Right lobe of liver (tissue), 6 donors: ENCODE data around the gene INIP. TPM values are rescaled to one million over a fixed set of nuclear protein-coding genes. Genes with fewer than 3 reads are reported as not detected.
A peak's percentile ranks its signal among the peaks of the same experiment; 100 is the strongest.

Source experiments
- ATAC-seq, 4 donors: fragments of 200-7000 bp; cut with Tn5 transposase; one replicate each; pipeline ENCODE4 v1.9.1; 2020; ENCODE audit warnings: mild to moderate bottlenecking in 4 of 4, moderate library complexity in 4 of 4
- DNase-seq, 3 donors: peaks; one replicate each; pipeline ENCODE4 v3.0.0-alpha.2; 2020
- H3K27ac ChIP-seq, 3 donors: fragments of 200-600 bp; one replicate each; pipeline ENCODE4 v1.8.0; 2022
- H3K27me3 ChIP-seq, 2 donors: fragments of 200-600 bp; one replicate each; pipeline ENCODE4 v1.8.0; 2022
- H3K36me3 ChIP-seq, 4 donors: fragments of 200-600 bp; sonication (generic) in 1 of 4; one replicate each; pipeline versions ENCODE4 v1.5.1 to v1.8.0; 2017 to 2022; ENCODE audit warnings: control low read depth in 1 of 4
- H3K4me1 ChIP-seq, 4 donors: fragments of 200-600 bp; sonication (generic) in 1 of 4; one replicate each; pipeline versions ENCODE4 v1.5.1 to v1.8.0; 2017 to 2022; ENCODE audit warnings: control low read depth in 1 of 4
- H3K4me3 ChIP-seq, 3 donors: fragments of 200-600 bp; one replicate each; pipeline ENCODE4 v1.8.0; 2022
- H3K9me3 ChIP-seq, 4 donors: fragments of 200-600 bp; sonication (generic) in 1 of 4; one replicate each; pipeline versions ENCODE4 v1.5.1 to v1.8.0; 2017 to 2022; ENCODE audit warnings: control low read depth in 1 of 4
- POLR2A ChIP-seq: fragments of 450-650 bp; IDR thresholded peaks from one replicate; pipeline ENCODE4 v1.6.1; 2017; ENCODE audit warnings: antibody characterized with exemption, mild to moderate bottlenecking
- WGBS: methylation state at CpG from one replicate; pipeline ENCODE4 v1.1.6; 2018; ENCODE audit warnings: low coverage, low lambda C conversion rate; ENCODE audit not compliant: insufficient coverage; ENCODE audit errors: missing lambda C conversion rate; 5-methylcytosine and 5-hydroxymethylcytosine counted together
- intact Hi-C, 2 donors: fragments of 100-400 bp; cut with DNase I; formaldehyde crosslinking; loops; one replicate each; pipeline versions ENCODE4 v1.11.2 to v1.14.1; 2022
- total RNA-seq, 6 experiments: library from RNA; depleted of rRNA in 2 of 6; stranded (reverse); fragments of >200 nt in 2 of 6; fragmentation: NEBNext Ultra II Directional in 3 of 6; extraction: Animal tissue kit (Norgen Biotek cat#: 25700) in 3 of 6; gene quantifications; one replicate each; pipeline versions ENCODE4 v1.1.0 to v1.2.4, GENCODE V29; 2016 to 2023
- TF ChIP-seq, protein P1 (sequence below), 4 donors: fragments of 200-600 bp in 3 of 4; fragments of 450-650 bp in 1 of 4; IDR thresholded peaks; one replicate each; pipeline versions ENCODE4 v1.5.1 to v1.8.0; 2016 to 2022; ENCODE audit warnings: antibody characterized with exemption in 4 of 4, mild to moderate bottlenecking in 2 of 4
- donor health status: DM: no; HTN: yes; CAD: no.
- donor health status: DM: no; HTN: no; CAD: no.
- donor health status: DM: no; HTN: no; CAD: no.
- donor health status: DM: no; HTN: yes; CAD: no.
- donor health status: DM: no; HTN: yes; CAD: no.

Gene INIP
- total RNA-seq, 6 experiments from 2014 or later, result 8.2 to 15.5 (median 11.1) TPM

DNA sequence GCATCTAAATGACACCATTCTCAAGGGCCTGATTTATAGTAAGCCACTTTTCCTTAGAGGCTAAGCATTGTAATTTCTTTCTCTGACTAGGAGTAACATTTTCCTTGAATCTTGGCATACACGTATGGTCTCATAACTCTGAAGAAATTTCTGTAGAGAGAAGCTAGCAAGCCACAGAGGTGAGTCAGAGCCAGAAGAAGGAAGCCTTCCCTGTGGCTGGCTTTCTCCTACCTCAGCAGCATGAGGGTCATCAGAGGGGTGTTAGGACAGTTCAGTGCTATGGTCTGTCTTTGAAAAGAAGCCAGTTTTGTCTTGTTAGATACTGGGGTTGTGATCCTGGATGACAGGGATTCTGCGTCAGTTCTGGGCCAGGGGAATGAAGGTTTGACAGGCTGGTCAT is 35.8 kb upstream of the INIP start:
- DNase-seq, result no peak
- Histone ChIP-seq H3K9me3 (peaks cover 0 to 2% (median 0%) of the 10 kb centered on the region in 4 donors), H3K27me3 (no peaks in the 10 kb centered on the region), H3K4me1 (peaks cover 0 to 20% (median 7%) of the 10 kb centered on the region in 4 donors), H3K36me3 (no peaks in the 10 kb centered on the region), H3K4me3 (no peak overlapping the region), H3K27ac (no peak overlapping the region)
- no peak for ATAC-seq
- intact Hi-C loops, result no loop called here
- TF ChIP-seq POLR2A, result no peak
- TF ChIP-seq, protein P1, sequence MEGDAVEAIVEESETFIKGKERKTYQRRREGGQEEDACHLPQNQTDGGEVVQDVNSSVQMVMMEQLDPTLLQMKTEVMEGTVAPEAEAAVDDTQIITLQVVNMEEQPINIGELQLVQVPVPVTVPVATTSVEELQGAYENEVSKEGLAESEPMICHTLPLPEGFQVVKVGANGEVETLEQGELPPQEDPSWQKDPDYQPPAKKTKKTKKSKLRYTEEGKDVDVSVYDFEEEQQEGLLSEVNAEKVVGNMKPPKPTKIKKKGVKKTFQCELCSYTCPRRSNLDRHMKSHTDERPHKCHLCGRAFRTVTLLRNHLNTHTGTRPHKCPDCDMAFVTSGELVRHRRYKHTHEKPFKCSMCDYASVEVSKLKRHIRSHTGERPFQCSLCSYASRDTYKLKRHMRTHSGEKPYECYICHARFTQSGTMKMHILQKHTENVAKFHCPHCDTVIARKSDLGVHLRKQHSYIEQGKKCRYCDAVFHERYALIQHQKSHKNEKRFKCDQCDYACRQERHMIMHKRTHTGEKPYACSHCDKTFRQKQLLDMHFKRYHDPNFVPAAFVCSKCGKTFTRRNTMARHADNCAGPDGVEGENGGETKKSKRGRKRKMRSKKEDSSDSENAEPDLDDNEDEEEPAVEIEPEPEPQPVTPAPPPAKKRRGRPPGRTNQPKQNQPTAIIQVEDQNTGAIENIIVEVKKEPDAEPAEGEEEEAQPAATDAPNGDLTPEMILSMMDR (IDR thresholded peaks at IDR 0.05), result no peak
- WGBS, result 86% methylated on average over 1 of the region's 2 CpGs

- intact Hi-C loops, result no loop called here
- H3K4me1 ChIP-seq, result peaks cover 0 to 20% (median 7%) of the 10 kb centered on the region in 4 donors
- no peaks in the 10 kb centered on the region for H3K27me3 ChIP-seq
- ATAC-seq (no peak), DNase-seq (no peak)
- TF ChIP-seq, protein P1 (IDR thresholded peaks at IDR 0.05), result no peak
- TF ChIP-seq POLR2A, result no peak
- H3K4me3 ChIP-seq, result no peak overlapping the region
- peaks cover 0 to 2% (median 0%) of the 10 kb centered on the region in 4 donors for H3K9me3 ChIP-seq
- WGBS, result 69% methylated on average over 4 of the region's 6 CpGs
- H3K27ac ChIP-seq, result no peak overlapping the region
- no peaks in the 10 kb centered on the region for H3K36me3 ChIP-seq
These were observed 34.6 kb upstream of the INIP start for GRCh38 chr9:112752334-112753125.

GRCh38 chr9:112751056-112751795 is 33.3 kb upstream of the INIP start:
- H3K36me3 ChIP-seq, result no peaks in the 10 kb centered on the region
- WGBS, result 0% methylated on average over 5 of the region's 49 CpGs
- H3K27me3 ChIP-seq, result no peaks in the 10 kb centered on the region
- DNase-seq, result peak; percentile 59 to 69 (median 60)
- intact Hi-C loops, result no loop called here
- H3K9me3 ChIP-seq, result peaks cover 0 to 2% (median 0%) of the 10 kb centered on the region in 4 donors
- H3K4me1 ChIP-seq, result peaks cover 0 to 20% (median 7%) of the 10 kb centered on the region in 4 donors
- H3K27ac ChIP-seq, result peak overlapping the region; percentile 62 to 73 (median 71)
- H3K4me3 ChIP-seq, result peak overlapping the region; percentile 86 to 95 (median 92)
- TF ChIP-seq, protein P1 (IDR thresholded peaks at IDR 0.05), result no peak
- TF ChIP-seq POLR2A, result peak; percentile 28
- peak; percentile 35 to 50 (median 48) for ATAC-seq

DNA sequence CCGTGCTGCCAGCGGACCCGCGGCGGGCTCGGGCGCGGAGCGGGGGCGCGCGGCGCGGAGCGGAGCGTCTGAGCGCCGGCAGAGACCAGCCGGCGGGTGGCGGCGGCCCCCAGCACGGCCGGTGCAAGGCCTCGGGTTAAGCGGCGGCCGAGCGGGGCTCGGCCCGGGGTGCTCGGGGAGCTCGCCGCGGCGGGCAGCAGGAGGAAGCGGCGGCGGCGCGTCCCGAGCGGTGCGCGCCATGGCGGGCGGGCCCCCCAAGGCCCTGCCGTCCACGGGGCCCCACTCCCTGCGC is 32.8 kb upstream of the INIP start:
- peaks cover 0 to 16% (median 7%) of the 10 kb centered on the region in 4 donors for H3K4me1 ChIP-seq
- ATAC-seq (peak; percentile 1 to 18 (median 10)), DNase-seq (no peak)
- TF ChIP-seq, protein P1 (IDR thresholded peaks at IDR 0.05), result no peak
- TF ChIP-seq POLR2A, result no peak
- H3K36me3 ChIP-seq, result no peaks in the 10 kb centered on the region
- intact Hi-C loops, result no loop called here
- H3K27me3 ChIP-seq, result no peaks in the 10 kb centered on the region
- WGBS, result no CpG with 5 or more reads among the region's 50 CpGs
- peaks cover 0 to 2% (median 0%) of the 10 kb centered on the region in 4 donors for H3K9me3 ChIP-seq
- H3K27ac ChIP-seq, result peak overlapping the region; percentile 62 to 73 (median 71)
- H3K4me3 ChIP-seq, result peak overlapping the region; percentile 86 to 95 (median 92)
